Natural killer cell treated with Interleukin-12 subunit alpha and Interleukin-12 subunit beta and Interleukin-15 and Interleukin-18, amount 100 ng/mL, for 72 hours (primary cell): ENCODE measurements around the gene CD6. TPM values are rescaled to one million over a fixed set of nuclear protein-coding genes. Genes with fewer than 3 reads are reported as not detected.

ENCODE experiments used
- ATAC-seq, 2 donors: fragments of 150-1000 bp; cut with Tn5 transposase in 1 of 2; sonication (Bioruptor Pico), chemical (Tn5 transposase) in 1 of 2; 2 replicates each; pipeline ENCODE4 v1.10.0; 2021
- DNase-seq: peaks from one replicate; pipeline ENCODE4 v3.0.0; 2022; ENCODE audit warnings: low spot score
- H3K27ac Mint-ChIP-seq, 2 donors: 1 replicate in 1 of 2; 2 replicates in 1 of 2; pipeline ENCODE4 v1.8.0; 2022; ENCODE audit warnings: mixed read lengths in 2 of 2, mild to moderate bottlenecking in 1 of 2, moderate library complexity in 1 of 2
- H3K27me3 Mint-ChIP-seq, 2 donors: 1 replicate in 1 of 2; 2 replicates in 1 of 2; pipeline ENCODE4 v1.8.0; 2022; ENCODE audit warnings: mixed read lengths in 2 of 2
- H3K36me3 Mint-ChIP-seq: one replicate; pipeline ENCODE4 v1.8.0; 2022; ENCODE audit warnings: mixed read lengths
- H3K4me1 Mint-ChIP-seq, 2 donors: 1 replicate in 1 of 2; 2 replicates in 1 of 2; pipeline ENCODE4 v1.8.0; 2022; ENCODE audit warnings: low read depth in 2 of 2, mixed read lengths in 2 of 2, mild to moderate bottlenecking in 1 of 2
- H3K4me3 Mint-ChIP-seq: one replicate; pipeline ENCODE4 v1.8.0; 2022; ENCODE audit warnings: mixed read lengths
- H3K9me3 Mint-ChIP-seq: 2 replicates; pipeline ENCODE4 v1.8.0; 2022; ENCODE audit warnings: mixed read lengths
- total RNA-seq, 2 donors: library from RNA; stranded (reverse); gene quantifications; one replicate each; pipeline ENCODE4 v1.2.3, GENCODE V29; 2022

Gene CD6
- total RNA-seq, 2 donors from 2014 or later = 5.9 to 44.0 TPM

DNA sequence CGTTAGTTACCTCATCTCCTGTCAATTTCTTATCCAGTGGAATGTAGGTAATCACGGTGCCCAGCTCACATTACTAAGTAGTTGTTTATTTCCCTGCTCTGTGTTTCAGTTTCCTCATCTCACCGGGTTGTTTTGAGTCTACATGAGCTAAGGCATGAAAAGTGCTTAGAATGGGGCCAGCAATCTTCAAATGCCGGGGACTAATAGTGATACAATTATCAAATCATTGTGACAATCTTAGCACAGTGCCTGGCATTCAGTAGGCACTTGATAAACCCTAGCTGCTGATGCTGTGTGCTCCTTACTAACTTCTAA lies 77.5 kb downstream of the CD6 start:
- H3K27ac Mint-ChIP-seq = peak overlapping the region in 1 of 2 donors; percentile 13
- no peaks in the 10 kb centered on the region for H3K4me1 Mint-ChIP-seq
- no peak for DNase-seq
- no peaks in the 10 kb centered on the region for H3K9me3 Mint-ChIP-seq
- no peak for ATAC-seq
- peaks cover 0 to 8% of the 10 kb centered on the region in 2 donors for H3K27me3 Mint-ChIP-seq
- no peak overlapping the region for H3K4me3 Mint-ChIP-seq
- H3K36me3 Mint-ChIP-seq = no peaks in the 10 kb centered on the region

- Mint-ChIP-seq H3K27ac (peak overlapping the region in 1 of 2 donors; percentile 48), H3K9me3 (no peaks in the 10 kb centered on the region), H3K4me1 (no peaks in the 10 kb centered on the region), H3K4me3 (no peak overlapping the region), H3K27me3 (peaks cover 0 to 8% of the 10 kb centered on the region in 2 donors), H3K36me3 (no peaks in the 10 kb centered on the region)
- DNase-seq (no peak), ATAC-seq (no peak)
Measured at GRCh38 chr11:61049859-61050258, 78.4 kb downstream of the CD6 start.

GRCh38 chr11:61052182-61052972 lies 80.9 kb downstream of the CD6 start:
- Mint-ChIP-seq H3K27me3 (peaks cover 0 to 8% of the 10 kb centered on the region in 2 donors), H3K36me3 (no peaks in the 10 kb centered on the region), H3K4me3 (no peak overlapping the region), H3K9me3 (no peaks in the 10 kb centered on the region), H3K4me1 (peaks cover 0 to 3% of the 10 kb centered on the region in 2 donors), H3K27ac (no peak overlapping the region)
- DNase-seq (no peak), ATAC-seq (peak in 1 of 2 donors; percentile 26)

GRCh38 chr11:61053191-61053590 lies 81.7 kb downstream of the CD6 start:
- H3K4me1 Mint-ChIP-seq = peaks cover 0 to 7% of the 10 kb centered on the region in 2 donors
- H3K27me3 Mint-ChIP-seq = peaks cover 0 to 10% of the 10 kb centered on the region in 2 donors
- no peak overlapping the region for H3K4me3 Mint-ChIP-seq
- H3K9me3 Mint-ChIP-seq = no peaks in the 10 kb centered on the region
- no peak overlapping the region for H3K27ac Mint-ChIP-seq
- DNase-seq (no peak), ATAC-seq (no peak)
- H3K36me3 Mint-ChIP-seq = no peaks in the 10 kb centered on the region

DNA sequence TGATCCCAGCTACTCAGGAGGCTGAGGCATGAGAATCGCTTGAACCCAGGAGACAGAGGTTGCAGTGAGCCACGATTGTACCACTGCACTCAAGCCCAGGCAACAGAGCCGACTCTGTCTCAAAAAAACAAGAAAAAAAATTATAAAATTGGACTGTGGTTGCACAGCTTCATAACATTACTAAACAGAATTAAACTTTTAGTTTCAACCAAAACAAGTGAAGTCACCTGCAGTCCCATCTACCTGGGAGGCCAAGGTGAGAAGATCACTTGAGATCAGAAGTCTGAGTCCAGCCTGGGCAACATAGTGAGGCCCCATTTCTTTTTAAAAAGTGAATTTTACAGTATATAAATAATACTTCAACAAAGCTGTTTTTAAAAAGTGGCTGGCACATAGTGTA lies 83.0 kb downstream of the CD6 start:
- Mint-ChIP-seq H3K4me1 (peaks cover 3 to 13% of the 10 kb centered on the region in 2 donors), H3K9me3 (no peaks in the 10 kb centered on the region), H3K27me3 (peaks cover 0 to 9% of the 10 kb centered on the region in 2 donors), H3K36me3 (no peaks in the 10 kb centered on the region), H3K4me3 (no peak overlapping the region), H3K27ac (no peak overlapping the region)
- ATAC-seq (no peak), DNase-seq (no peak)

GRCh38 chr11:61054927-61055562 lies 83.6 kb downstream of the CD6 start:
- Mint-ChIP-seq H3K9me3 (no peaks in the 10 kb centered on the region), H3K4me1 (peaks cover 3 to 17% of the 10 kb centered on the region in 2 donors), H3K27ac (peak overlapping the region in 1 of 2 donors; percentile 67), H3K36me3 (no peaks in the 10 kb centered on the region), H3K27me3 (peaks cover 0 to 5% of the 10 kb centered on the region in 2 donors), H3K4me3 (peak overlapping the region; percentile 17)
- ATAC-seq = peak; percentile 11 to 75
- DNase-seq = no peak

GRCh38 chr11:61055776-61056175 lies 84.3 kb downstream of the CD6 start:
- Mint-ChIP-seq H3K9me3 (no peaks in the 10 kb centered on the region), H3K27me3 (peaks cover 0 to 5% of the 10 kb centered on the region in 2 donors), H3K4me3 (no peak overlapping the region), H3K4me1 (peaks cover 6 to 20% of the 10 kb centered on the region in 2 donors), H3K36me3 (no peaks in the 10 kb centered on the region), H3K27ac (peak overlapping the region in 1 of 2 donors; percentile 67)
- DNase-seq = no peak
- ATAC-seq = no peak

- ATAC-seq (no peak), DNase-seq (no peak)
- Mint-ChIP-seq H3K27ac (no peak overlapping the region), H3K9me3 (no peaks in the 10 kb centered on the region), H3K36me3 (no peaks in the 10 kb centered on the region), H3K27me3 (peaks cover 0 to 5% of the 10 kb centered on the region in 2 donors), H3K4me1 (peaks cover 13 to 28% of the 10 kb centered on the region in 2 donors), H3K4me3 (no peak overlapping the region)
Measured at GRCh38 chr11:61056571-61056970, 85.1 kb downstream of the CD6 start.

DNA sequence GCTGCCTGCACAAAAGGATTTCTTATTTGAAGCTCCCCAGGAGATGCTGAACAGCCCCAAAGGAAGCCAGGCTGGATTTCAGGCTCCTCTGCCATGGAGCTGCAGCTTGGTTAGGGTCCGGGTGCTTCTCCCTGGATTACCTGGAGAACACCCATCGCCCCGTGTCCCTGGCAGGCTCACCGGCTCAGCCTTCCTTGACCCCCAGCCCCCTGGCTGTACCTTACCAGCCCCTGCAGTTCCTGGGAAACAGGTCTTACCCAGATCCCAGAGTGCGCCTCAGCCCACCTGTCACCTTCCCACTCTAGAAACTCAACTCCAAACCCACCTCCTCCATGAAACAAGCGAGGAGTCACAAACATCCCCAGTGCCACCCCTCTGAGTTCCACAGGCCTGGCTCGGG lies 85.5 kb downstream of the CD6 start:
- ATAC-seq (no peak), DNase-seq (no peak)
- no peak overlapping the region for H3K4me3 Mint-ChIP-seq
- peaks cover 17 to 32% of the 10 kb centered on the region in 2 donors for H3K4me1 Mint-ChIP-seq
- peaks cover 0 to 7% of the 10 kb centered on the region in 2 donors for H3K27me3 Mint-ChIP-seq
- H3K36me3 Mint-ChIP-seq = no peaks in the 10 kb centered on the region
- no peaks in the 10 kb centered on the region for H3K9me3 Mint-ChIP-seq
- H3K27ac Mint-ChIP-seq = no peak overlapping the region

- DNase-seq = no peak
- Mint-ChIP-seq H3K27ac (no peak overlapping the region), H3K4me1 (peaks cover 20 to 32% of the 10 kb centered on the region in 2 donors), H3K9me3 (no peaks in the 10 kb centered on the region), H3K36me3 (no peaks in the 10 kb centered on the region), H3K4me3 (no peak overlapping the region), H3K27me3 (peaks cover 0 to 7% of the 10 kb centered on the region in 2 donors)
- ATAC-seq = no peak
Measured at GRCh38 chr11:61057615-61058014, 86.1 kb downstream of the CD6 start.

DNA sequence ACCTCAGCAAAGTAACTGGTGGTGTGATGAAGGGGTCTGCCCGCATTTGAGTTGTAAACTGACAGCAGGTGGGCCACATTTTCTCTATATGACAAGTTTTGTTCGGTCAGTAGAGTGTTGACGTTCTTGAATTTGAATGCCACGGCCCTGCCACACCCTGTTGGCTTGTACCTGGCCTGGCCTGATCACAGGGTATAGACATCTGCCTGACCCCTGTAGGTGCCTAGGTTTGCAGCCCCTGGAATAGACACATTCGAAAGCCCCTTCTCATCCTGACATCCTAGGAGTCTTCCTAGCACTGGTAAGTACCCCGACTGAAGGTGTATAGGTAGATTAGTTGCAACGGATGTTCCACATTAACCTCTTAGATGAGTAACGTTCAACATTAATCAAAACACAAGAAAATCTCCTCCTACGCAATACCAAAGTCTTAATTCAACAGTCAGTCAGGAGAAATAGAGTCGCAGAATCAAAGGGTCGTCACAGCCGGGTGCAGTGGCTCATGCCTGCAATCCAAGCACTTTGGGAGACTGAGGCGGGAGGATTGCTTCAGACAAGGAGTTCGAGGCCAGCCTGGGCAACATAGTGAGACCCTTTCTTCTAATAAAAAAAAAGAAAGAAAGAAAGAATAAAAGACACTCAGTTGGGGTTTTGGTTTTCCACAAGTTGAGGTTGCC lies 87.2 kb downstream of the CD6 start:
- no peak for DNase-seq

DNA sequence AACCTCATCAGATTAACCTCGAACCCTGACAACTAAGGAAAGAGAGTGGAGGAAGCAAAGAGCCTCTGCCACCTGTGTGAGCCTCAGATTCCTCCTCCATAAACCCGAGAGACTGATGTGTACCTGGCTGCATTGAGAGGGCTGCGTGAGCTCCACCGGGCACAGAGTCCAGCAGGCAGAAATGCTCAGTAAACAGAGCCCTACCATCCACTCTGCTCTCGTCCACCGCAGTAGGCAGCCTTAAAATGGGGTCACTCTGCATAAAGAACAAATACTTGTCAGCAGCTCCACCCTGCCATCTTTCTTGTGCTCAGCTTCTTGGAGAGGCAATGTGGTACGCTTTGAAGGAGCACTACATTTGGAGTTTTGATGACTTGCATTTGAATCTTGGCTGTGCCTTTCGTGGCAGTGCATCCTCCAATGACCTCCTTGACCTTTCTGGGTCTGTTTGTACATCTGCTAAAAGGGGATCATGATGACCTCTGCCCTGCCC lies 87.8 kb downstream of the CD6 start:
- no peak for ATAC-seq
- Mint-ChIP-seq H3K27ac (peak overlapping the region in 1 of 2 donors; percentile 70), H3K9me3 (no peaks in the 10 kb centered on the region), H3K4me3 (no peak overlapping the region), H3K36me3 (no peaks in the 10 kb centered on the region), H3K4me1 (peaks cover 22 to 32% of the 10 kb centered on the region in 2 donors), H3K27me3 (peaks cover 0 to 7% of the 10 kb centered on the region in 2 donors)
- no peak for DNase-seq

More for the DNA sequence above, 87.2 kb downstream of the CD6 start:
- peaks cover 22 to 32% of the 10 kb centered on the region in 2 donors for H3K4me1 Mint-ChIP-seq
- no peaks in the 10 kb centered on the region for H3K36me3 Mint-ChIP-seq
- peak overlapping the region; percentile 32 for H3K4me3 Mint-ChIP-seq
- H3K27me3 Mint-ChIP-seq = peaks cover 0 to 7% of the 10 kb centered on the region in 2 donors
- ATAC-seq = no peak
- H3K27ac Mint-ChIP-seq = peak overlapping the region in 1 of 2 donors; percentile 70
- H3K9me3 Mint-ChIP-seq = no peaks in the 10 kb centered on the region

- peak overlapping the region; percentile 82 for H3K4me3 Mint-ChIP-seq
- peaks cover 26 to 39% of the 10 kb centered on the region in 2 donors for H3K4me1 Mint-ChIP-seq
- H3K36me3 Mint-ChIP-seq = no peaks in the 10 kb centered on the region
Measured at GRCh38 chr11:61061081-61061826, 89.8 kb downstream of the CD6 start.

More at GRCh38 chr11:61061081-61061826, 89.8 kb downstream of the CD6 start:
- Mint-ChIP-seq H3K27me3 (peaks cover 0 to 7% of the 10 kb centered on the region in 2 donors), H3K9me3 (no peaks in the 10 kb centered on the region), H3K27ac (peak overlapping the region; percentile 81 to 90)
- DNase-seq (peak; percentile 89), ATAC-seq (peak; percentile 93)
